H1 (cell line): ENCODE data around the gene OR11H7. TPM values are rescaled to one million over a fixed set of nuclear protein-coding genes. Genes with fewer than 3 reads are reported as not detected.

Experiments used
- EZH2 ChIP-seq: fragments of 200-600 bp; sonication (generic); IDR thresholded peaks from 2 replicates; pipeline ENCODE4 v1.7.1; 2012; ENCODE audit warnings: low read depth, mild to moderate bottlenecking, moderate library complexity, low read length, inconsistent platforms; ENCODE audit not compliant: severe bottlenecking
- polyA plus RNA-seq, 7 experiments: library from polyadenylated mRNA; depleted of rRNA in 3 of 7; stranded (reverse) in 5 of 7; unstranded in 2 of 7; fragments of >200 nt in 5 of 7; fragments of 200-250 nt in 2 of 7; gene quantifications; 1 replicate in 5 of 7; 2 replicates in 1 of 7; 4 replicates in 1 of 7; pipeline versions ENCODE4 v1.2.1 to v1.2.3, GENCODE V29; 2011 to 2013; ENCODE audit warnings: missing spikeins in 2 of 7, mixed read lengths in 2 of 7
- total RNA-seq: library from RNA; stranded (reverse); fragmentation: NEBNext Ultra II Directional; extraction: Animal tissue kit (Norgen Biotek cat#: 25700); gene quantifications from 2 replicates; pipeline ENCODE4 v1.2.1, GENCODE V29; 2021

OR11H7 gene
- total and polyA plus RNA-seq, 2 of the 8 experiments (the other 6 are each of a cell fraction or from before 2014, with no cell fraction given) = not detected

DNA sequence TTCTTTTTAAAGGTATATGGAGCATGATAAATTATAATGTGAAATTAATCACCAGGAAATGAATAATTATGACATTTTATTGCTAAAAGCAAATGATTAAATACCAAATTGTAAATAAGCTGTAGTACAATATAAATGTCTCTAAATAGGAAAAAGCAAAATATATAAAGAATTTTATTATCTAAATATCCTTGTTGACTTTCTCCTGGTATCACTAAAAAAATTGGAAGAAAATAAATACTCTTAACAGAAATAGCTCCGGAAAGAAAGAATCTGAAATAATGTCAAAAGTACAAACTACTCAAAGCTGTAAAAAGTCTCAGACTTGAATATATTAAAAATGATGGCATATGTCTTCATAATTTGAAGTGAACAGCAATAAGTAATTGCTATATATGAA lies at the start of gene OR11H7 (continued):
- TF ChIP-seq EZH2 = no peak
